ENCODE data around the gene CEP164.

CEP164 gene

GRCh38 chr11:117327567-117328374 lies at the start of gene CEP164:
Gene CEP164, plus strand, starts transcription at chr11:117327854. Its CDS starts 10,733 bp downstream, at chr11:117338587.
- DNase-seq (ENCODE audit: low spot score), result peak; percentile 98

GRCh38 chr11:117278347-117278746 lies 49.3 kb upstream of the CEP164 start:
- DNase-seq (ENCODE audit: low spot score), result no peak

GRCh38 chr11:117279711-117280376 lies 47.8 kb upstream of the CEP164 start:
- no peak for DNase-seq (ENCODE audit: low spot score)

GRCh38 chr11:117281159-117281558 lies 46.5 kb upstream of the CEP164 start:
- no peak for DNase-seq (ENCODE audit: low spot score)

GRCh38 chr11:117281869-117282268 lies 45.8 kb upstream of the CEP164 start:
- no peak for DNase-seq (ENCODE audit: low spot score)

- no peak for DNase-seq (ENCODE audit: low spot score)
These were observed 44.7 kb upstream of the CEP164 start for GRCh38 chr11:117282956-117283355.

- DNase-seq (ENCODE audit: low spot score), result no peak
These were observed 43.6 kb upstream of the CEP164 start for GRCh38 chr11:117284053-117284452.

GRCh38 chr11:117286588-117286987 lies 41.1 kb upstream of the CEP164 start:
- no peak for DNase-seq (ENCODE audit: low spot score)

- no peak for DNase-seq (ENCODE audit: low spot score)
These were observed 40.0 kb upstream of the CEP164 start for GRCh38 chr11:117287668-117288067.

GRCh38 chr11:117289795-117290194 lies 37.9 kb upstream of the CEP164 start:
- no peak for DNase-seq (ENCODE audit: low spot score)

GRCh38 chr11:117290809-117291396 lies 36.8 kb upstream of the CEP164 start, which contains the start of gene BACE1-AS:
Gene BACE1-AS, plus strand, starts transcription at chr11:117291346.
- no peak for DNase-seq (ENCODE audit: low spot score)

- no peak for DNase-seq (ENCODE audit: low spot score)
These were observed 35.0 kb upstream of the CEP164 start for GRCh38 chr11:117292616-117293015.

GRCh38 chr11:117295438-117296137 lies 32.1 kb upstream of the CEP164 start:
- no peak for DNase-seq (ENCODE audit: low spot score)

- DNase-seq (ENCODE audit: low spot score), result no peak
These were observed 30.8 kb upstream of the CEP164 start for GRCh38 chr11:117296881-117297280.

- no peak for DNase-seq (ENCODE audit: low spot score)
These were observed 29.5 kb upstream of the CEP164 start for GRCh38 chr11:117298195-117298594.

- no peak for DNase-seq (ENCODE audit: low spot score)
These were observed 28.0 kb upstream of the CEP164 start for GRCh38 chr11:117299351-117300282.

- no peak for DNase-seq (ENCODE audit: low spot score)
These were observed 27.4 kb upstream of the CEP164 start for GRCh38 chr11:117300283-117300663.

GRCh38 chr11:117300773-117301172 lies 26.9 kb upstream of the CEP164 start:
- no peak for DNase-seq (ENCODE audit: low spot score)

GRCh38 chr11:117302228-117302627 lies 25.4 kb upstream of the CEP164 start:
- no peak for DNase-seq (ENCODE audit: low spot score)

- DNase-seq (ENCODE audit: low spot score), result no peak
These were observed 24.6 kb upstream of the CEP164 start for GRCh38 chr11:117303101-117303500.

- no peak for DNase-seq (ENCODE audit: low spot score)
These were observed 23.9 kb upstream of the CEP164 start for GRCh38 chr11:117303646-117304315.
